GM21576 (cell line): ENCODE data around the gene HM13.
A peak's percentile ranks its signal among the peaks of the same experiment; 100 is the strongest.
"Not testable (repeated sequence)": the region's sequence is repeated elsewhere in the genome, so short reads cannot be mapped to it uniquely, and the experiment has no call there.

Experiments
- ATAC-seq: cut with Tn5 transposase; IDR thresholded peaks from one replicate; pipeline ENCODE4 v1.9.1; 2021; ENCODE audit warnings: mild to moderate bottlenecking, moderate library complexity; ENCODE audit not compliant: unreplicated experiment

Gene HM13

DNA sequence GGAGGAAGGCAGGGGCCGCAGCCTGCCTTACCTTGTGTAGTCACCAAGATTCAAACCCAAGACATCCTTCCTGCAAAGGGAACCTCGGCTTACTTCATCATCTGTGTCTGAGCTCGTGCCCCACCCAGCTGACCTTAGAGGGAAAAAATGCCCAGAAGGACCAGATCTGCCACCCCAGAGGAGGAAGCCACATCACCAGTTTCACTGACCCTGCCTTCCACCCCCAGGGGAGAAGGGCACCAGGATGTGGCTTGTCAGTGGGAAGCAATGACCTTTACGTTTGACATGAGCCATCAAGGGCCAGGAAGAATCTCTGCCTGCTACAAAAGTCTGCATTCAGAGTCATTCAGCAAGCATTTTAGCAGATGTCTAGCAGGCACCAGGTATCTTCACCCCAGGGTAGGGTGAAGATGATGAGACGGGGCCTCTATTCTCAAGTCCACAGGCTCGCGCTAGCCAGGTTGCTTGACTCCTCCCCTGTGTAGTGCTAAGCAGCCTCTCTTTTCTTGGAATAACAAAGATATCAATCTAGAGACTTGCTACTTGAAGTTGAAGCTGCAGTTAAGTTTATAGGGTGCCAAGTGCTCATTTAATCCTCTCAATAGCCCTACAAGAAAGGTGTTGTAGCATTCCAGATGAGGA lies 28.1 kb downstream of the HM13 start:
- ATAC-seq: no peak

DNA sequence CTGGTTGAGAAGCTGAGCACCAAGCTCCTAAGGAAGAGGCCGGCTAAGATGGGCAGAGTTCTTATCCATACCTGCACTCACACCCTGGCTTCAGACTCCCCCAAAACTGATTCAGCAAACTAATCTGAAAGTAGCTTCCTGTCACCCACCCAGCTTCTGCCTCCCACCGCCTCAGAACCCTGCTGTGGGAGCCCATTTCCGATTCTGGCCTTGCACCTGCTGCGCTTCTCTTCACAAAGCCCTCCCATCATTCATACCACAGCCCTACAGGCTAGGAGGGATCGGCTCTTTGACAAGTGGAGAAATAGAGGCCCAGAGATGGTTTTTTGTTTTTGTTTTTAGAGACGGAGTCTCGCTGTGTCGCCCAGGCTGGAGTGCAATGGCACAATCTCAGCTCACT lies 28.7 kb downstream of the HM13 start:
- ATAC-seq: no peak

- no peak for ATAC-seq
Observed at GRCh38 chr20:31543966-31544598, 29.8 kb downstream of the HM13 start.

GRCh38 chr20:31544600-31544999 lies 30.4 kb downstream of the HM13 start:
- ATAC-seq: no peak

- ATAC-seq: not testable (repeated sequence)
Observed at GRCh38 chr20:31545621-31546040, 31.4 kb downstream of the HM13 start.

DNA sequence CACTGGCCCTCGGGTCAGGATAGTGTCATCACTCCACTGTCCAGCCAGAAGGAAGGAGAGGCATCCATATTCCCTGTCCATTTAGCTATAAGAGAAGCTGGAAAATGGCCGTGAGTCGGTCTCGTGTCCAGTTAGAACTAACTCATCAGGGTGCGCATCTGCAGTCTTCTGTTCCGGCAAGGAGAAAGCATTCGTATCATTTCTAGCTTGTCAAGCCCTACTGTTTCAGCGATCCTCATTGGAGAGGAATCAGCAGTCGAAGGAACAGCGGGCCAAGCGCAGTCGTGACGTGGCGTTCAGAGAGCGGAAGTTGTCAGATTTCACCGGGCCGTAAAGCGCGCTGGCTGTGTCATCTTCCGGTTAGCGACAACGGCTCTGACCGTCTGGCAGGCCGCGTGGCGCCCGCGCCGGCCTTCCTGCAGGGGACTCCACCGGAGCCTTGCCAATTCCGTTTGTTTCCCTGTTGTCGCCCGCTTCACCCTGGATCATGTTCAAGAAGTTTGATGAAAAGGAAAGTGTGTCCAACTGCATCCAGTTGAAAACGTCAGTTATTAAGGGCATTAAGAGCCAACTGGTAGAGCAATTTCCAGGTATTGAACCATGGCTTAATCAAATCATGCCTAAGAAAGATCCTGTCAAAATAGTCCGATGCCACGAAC lies 32.9 kb downstream of the HM13 start:
- ATAC-seq: peak; percentile 71

- ATAC-seq: no peak
Observed at GRCh38 chr20:31547720-31548298, 33.6 kb downstream of the HM13 start.

DNA sequence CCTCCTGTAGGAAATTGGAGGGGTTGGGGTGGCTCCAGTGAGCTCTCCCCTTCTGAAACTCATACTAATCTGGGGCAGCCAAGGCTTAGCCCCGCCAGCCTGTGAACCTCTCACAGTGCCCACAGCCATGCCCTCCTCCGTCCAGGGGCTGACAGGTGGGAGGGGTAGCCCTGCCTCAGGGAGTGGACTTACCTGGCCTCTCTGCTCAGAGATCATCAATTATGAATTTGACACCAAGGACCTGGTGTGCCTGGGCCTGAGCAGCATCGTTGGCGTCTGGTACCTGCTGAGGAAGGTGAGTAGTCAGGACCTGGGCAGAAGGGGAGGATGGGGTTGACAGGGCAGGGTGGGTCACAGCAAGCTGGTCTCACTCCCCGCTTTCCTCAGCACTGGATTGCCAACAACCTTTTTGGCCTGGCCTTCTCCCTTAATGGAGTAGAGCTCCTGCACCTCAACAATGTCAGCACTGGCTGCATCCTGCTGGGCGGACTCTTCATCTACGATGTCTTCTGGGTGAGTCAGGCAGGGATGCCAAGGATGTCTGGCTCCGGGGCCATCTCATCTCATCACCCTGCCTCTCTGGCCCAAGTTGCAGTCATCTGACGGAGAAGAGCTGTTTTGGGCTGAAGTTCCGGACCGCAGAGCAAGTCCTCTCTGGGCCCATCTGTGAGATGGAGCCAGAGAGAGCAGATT lies 34.7 kb downstream of the HM13 start:
- no peak for ATAC-seq

DNA sequence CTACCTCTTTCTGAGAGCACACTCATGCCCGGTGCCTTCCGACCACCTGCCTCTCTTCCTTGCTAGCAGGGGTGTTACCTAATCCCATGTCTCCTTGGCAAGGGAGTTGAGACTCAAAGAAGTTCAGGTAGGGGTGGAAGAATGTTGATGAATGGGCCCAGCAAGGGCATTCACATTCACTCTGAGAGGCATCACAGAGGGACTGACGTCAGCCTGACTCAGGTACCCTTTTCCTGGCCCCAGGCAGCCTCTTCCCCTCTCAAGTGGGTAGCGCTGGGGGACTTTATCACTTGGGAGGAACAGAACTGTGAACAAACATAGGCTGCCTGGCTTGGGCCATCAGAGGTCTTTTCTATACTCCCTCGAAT lies 35.3 kb downstream of the HM13 start:
- no peak for ATAC-seq

GRCh38 chr20:31550099-31550498 lies 35.9 kb downstream of the HM13 start:
- ATAC-seq: no peak

- ATAC-seq: no peak
Observed at GRCh38 chr20:31551163-31552081, 37.2 kb downstream of the HM13 start.

GRCh38 chr20:31555203-31555775 lies 41.0 kb downstream of the HM13 start:
- no peak for ATAC-seq

DNA sequence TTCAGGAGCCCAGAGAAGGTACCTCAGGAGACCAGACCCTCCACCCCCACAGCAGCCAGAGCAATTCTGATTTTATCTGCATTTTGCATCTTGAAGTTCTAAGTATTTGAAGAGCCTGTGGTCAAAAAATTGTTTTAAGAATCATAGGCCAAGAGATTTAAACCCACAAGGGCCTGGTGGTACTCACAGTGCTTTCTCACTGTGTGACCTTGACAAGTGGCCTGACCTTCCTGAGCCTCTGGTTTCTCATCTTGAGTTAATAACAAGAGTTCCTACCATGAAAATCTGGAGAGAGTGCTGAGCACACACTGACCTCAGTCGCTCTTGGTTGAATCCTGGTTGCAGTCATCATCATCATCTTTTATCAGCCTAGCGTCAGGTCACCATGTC lies 45.5 kb downstream of the HM13 start:
- no peak for ATAC-seq

GRCh38 chr20:31560094-31560745 lies 46.0 kb downstream of the HM13 start:
- no peak for ATAC-seq

DNA sequence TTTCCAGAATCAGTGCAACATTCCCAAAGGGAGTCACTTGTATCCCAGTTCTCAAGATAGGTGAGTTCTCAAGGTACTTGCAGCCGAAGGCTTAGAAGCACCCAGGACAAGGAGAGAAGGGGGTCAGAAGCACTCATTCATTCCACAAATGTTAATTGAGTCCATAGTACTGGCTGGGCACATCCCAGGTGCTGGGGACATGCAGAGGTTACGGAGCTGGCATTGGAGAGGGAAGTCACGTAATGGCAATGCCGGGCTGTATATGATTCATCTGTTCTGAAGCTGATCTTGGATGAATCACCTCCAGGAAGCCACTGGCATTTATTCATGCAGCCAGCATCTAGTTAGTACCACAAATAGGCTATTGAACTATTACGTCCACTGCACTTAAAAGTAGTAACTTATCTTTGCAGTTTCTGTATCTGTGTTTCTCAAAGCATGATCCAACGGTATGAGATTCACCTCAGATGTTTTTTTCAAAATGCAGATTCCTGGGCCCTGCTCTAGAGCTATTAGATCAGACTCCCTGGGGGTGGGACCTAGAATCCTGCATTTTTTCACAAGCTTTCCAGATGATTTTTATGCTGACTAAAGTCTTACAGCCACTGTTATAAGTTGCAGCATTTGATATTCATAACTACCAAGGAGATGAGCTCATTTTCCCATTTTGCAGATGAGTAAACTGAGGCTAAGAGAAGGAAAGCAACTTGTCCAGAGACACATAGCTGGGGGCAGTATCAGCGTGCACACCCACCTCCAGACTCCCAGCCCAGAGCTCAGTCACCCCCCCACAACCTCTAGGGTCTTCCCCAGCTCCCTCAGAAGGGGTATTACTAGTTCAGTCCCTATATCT lies 46.7 kb downstream of the HM13 start:
- no peak for ATAC-seq

- ATAC-seq: no peak
Observed at GRCh38 chr20:31562241-31562640, 48.0 kb downstream of the HM13 start.

- ATAC-seq: no peak
Observed at GRCh38 chr20:31564284-31564683, 50.0 kb downstream of the HM13 start.

- ATAC-seq: no peak
Observed at GRCh38 chr20:31565699-31566318, 51.6 kb downstream of the HM13 start.
